Mesenchymal stem cell (in vitro differentiated cells and primary cell): ENCODE data around the gene CFAP298.

Source experiments
- DNase-seq: peaks from one replicate; pipeline ENCODE4 v3.0.0-alpha.2; 2013
- H2AFZ ChIP-seq: one replicate; pipeline ENCODE4 v1.6.1; 2013; ENCODE audit warnings: low read depth, mild to moderate bottlenecking, control low read depth, inconsistent platforms, low read length, moderate library complexity
- H2AK5ac ChIP-seq: 2 replicates; pipeline ENCODE4 v1.6.1; 2013; ENCODE audit warnings: low read length, moderate library complexity, mild to moderate bottlenecking, inconsistent platforms; ENCODE audit not compliant: severe bottlenecking
- H2BK120ac ChIP-seq: one replicate; pipeline ENCODE4 v1.6.1; 2013; ENCODE audit warnings: low read depth, mild to moderate bottlenecking, inconsistent platforms, low read length, moderate library complexity
- H2BK12ac ChIP-seq, 2 experiments: one replicate each; pipeline ENCODE4 v1.6.1; 2013; ENCODE audit warnings: inconsistent platforms in 2 of 2, low read length in 2 of 2, mild to moderate bottlenecking in 2 of 2, moderate library complexity in 2 of 2, control low read depth in 1 of 2
- H2BK15ac ChIP-seq: one replicate; pipeline ENCODE4 v1.6.1; 2013; ENCODE audit warnings: mild to moderate bottlenecking, low read depth, inconsistent platforms; ENCODE audit not compliant: poor library complexity, severe bottlenecking
- H2BK5ac ChIP-seq: 2 replicates; pipeline ENCODE4 v1.6.1; 2013; ENCODE audit warnings: low read depth, mild to moderate bottlenecking, low read length, control low read depth, inconsistent platforms; ENCODE audit not compliant: poor library complexity, severe bottlenecking
- H3K14ac ChIP-seq, 2 experiments: one replicate each; pipeline ENCODE4 v1.6.1; 2013; ENCODE audit warnings: inconsistent platforms in 2 of 2, low read length in 2 of 2, control low read depth in 1 of 2, mild to moderate bottlenecking in 1 of 2, moderate library complexity in 1 of 2
- H3K18ac ChIP-seq, 2 experiments: one replicate each; pipeline ENCODE4 v1.6.1; 2013; ENCODE audit warnings: inconsistent platforms in 2 of 2, low read length in 2 of 2, control low read depth in 1 of 2, low read depth in 1 of 2, mild to moderate bottlenecking in 1 of 2
- H3K23ac ChIP-seq, 2 experiments: one replicate each; pipeline ENCODE4 v1.6.1; 2013; ENCODE audit warnings: inconsistent platforms in 2 of 2, low read length in 2 of 2, mild to moderate bottlenecking in 2 of 2, moderate library complexity in 2 of 2, control low read depth in 1 of 2
- H3K27ac ChIP-seq: 2 replicates; pipeline ENCODE4 v1.5.1; 2013; ENCODE audit warnings: mild to moderate bottlenecking, moderate library complexity, low read length, control low read depth, inconsistent platforms; ENCODE audit not compliant: poor library complexity, severe bottlenecking
- H3K27me3 ChIP-seq, 2 experiments: 2 replicates each; pipeline versions ENCODE4 v1.6.1 to v1.7.0; 2013; ENCODE audit warnings: low read length in 2 of 2, mild to moderate bottlenecking in 2 of 2, moderate library complexity in 2 of 2, control low read depth in 1 of 2, inconsistent platforms in 1 of 2; ENCODE audit not compliant: control insufficient read depth in 1 of 2, insufficient read depth in 1 of 2
- H3K36me3 ChIP-seq, 2 experiments: 2 replicates each; pipeline versions ENCODE4 v1.6.1 to v1.7.0; 2013; ENCODE audit warnings: low read length in 2 of 2, control low read depth in 1 of 2, inconsistent platforms in 1 of 2, low read depth in 1 of 2, mild to moderate bottlenecking in 1 of 2; ENCODE audit not compliant: insufficient read depth in 2 of 2, control insufficient read depth in 1 of 2
- H3K4ac ChIP-seq, 2 experiments: one replicate each; pipeline ENCODE4 v1.6.1; 2013; ENCODE audit warnings: inconsistent platforms in 2 of 2, low read length in 2 of 2, mild to moderate bottlenecking in 2 of 2, moderate library complexity in 2 of 2, control low read depth in 1 of 2, low read depth in 1 of 2
- H3K4me1 ChIP-seq: 2 replicates; pipeline ENCODE4 v1.6.1; 2013; ENCODE audit warnings: low read depth, low read length, control low read depth; ENCODE audit not compliant: control insufficient read depth, insufficient read depth
- H3K4me2 ChIP-seq: 2 replicates; pipeline ENCODE4 v1.6.1; 2013; ENCODE audit warnings: low read length, mild to moderate bottlenecking, inconsistent platforms; ENCODE audit not compliant: poor library complexity, severe bottlenecking
- H3K4me3 ChIP-seq, 2 experiments: 2 replicates each; pipeline versions ENCODE4 v1.5.1 to v1.7.0; 2013; ENCODE audit warnings: low read length in 2 of 2, mild to moderate bottlenecking in 2 of 2, control low read depth in 1 of 2, low read depth in 1 of 2; ENCODE audit not compliant: insufficient read depth in 1 of 2
- H3K79me1 ChIP-seq: replicated peaks from 2 replicates; pipeline ENCODE4 v1.6.1; 2013; ENCODE audit warnings: mild to moderate bottlenecking, control low read depth, low read length, inconsistent platforms; ENCODE audit not compliant: poor library complexity, severe bottlenecking
- H3K9ac ChIP-seq: 2 replicates; pipeline ENCODE4 v1.7.0; 2013; ENCODE audit warnings: mild to moderate bottlenecking, low read length, moderate library complexity
- H3K9me3 ChIP-seq: 2 replicates; pipeline ENCODE4 v1.7.0; 2013; ENCODE audit warnings: mild to moderate bottlenecking, low read length; ENCODE audit not compliant: control insufficient read depth
- H4K8ac ChIP-seq: one replicate; pipeline ENCODE4 v1.6.1; 2013; ENCODE audit warnings: inconsistent platforms, mild to moderate bottlenecking, low read length, moderate library complexity
- H4K91ac ChIP-seq: one replicate; pipeline ENCODE4 v1.6.1; 2013; ENCODE audit warnings: mild to moderate bottlenecking, low read length, inconsistent platforms
- WGBS: methylation state at CpG from one replicate; pipeline ENCODE4 v1.1.7; 2013; ENCODE audit warnings: mixed read lengths; 5-methylcytosine and 5-hydroxymethylcytosine counted together

The CFAP298 gene

DNA sequence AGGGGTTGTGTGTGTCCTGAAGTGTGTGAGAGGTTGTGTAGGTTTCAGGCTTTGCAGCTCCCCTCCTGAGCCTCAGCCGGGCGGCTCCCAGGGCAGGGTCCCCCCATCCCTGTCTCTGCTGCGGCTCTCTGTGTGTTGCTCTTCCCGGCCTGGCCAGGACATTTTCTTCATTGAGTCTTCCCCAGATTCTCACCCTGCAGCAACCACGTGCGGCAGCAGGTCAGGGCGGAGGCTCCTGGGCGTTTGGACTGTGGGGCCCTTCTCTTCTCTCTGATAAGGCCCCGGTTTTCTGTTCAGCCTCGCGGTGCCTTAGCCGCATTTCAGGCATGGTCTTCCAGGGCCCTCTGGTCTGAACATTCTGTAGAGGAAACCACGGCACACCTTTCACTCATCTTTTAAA is 25.1 kb downstream of the CFAP298 start:
- no peak overlapping the region for H4K8ac ChIP-seq

DNA sequence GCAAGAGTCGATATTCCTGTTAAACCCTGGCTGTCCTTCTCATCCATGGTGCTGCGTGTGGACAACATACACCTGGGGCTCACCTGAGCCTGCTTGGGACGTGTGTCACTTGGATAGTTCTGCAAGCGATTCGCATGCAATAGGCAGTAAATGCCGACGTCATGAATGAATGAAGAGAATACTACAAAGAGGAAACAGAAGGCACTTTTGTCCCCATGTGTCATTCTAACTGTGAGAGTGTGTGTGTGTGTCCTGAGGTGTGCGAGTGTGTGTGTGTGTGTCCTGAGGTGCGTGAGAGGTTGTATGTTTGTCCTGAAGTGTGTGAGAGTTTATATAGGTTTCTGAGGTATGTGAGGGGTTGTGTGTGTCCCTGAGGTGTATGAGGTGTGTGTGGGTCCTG is 26.2 kb downstream of the CFAP298 start:
- Histone ChIP-seq H3K4me3 (no peak overlapping the region), H3K4me2 (no peak overlapping the region), H2BK15ac (no peak overlapping the region), H3K23ac (no peak overlapping the region), H4K8ac (no peak overlapping the region), H3K36me3 (no peaks in the 10 kb centered on the region), H4K91ac (no peak overlapping the region), H3K14ac (no peak overlapping the region), H2AFZ (no peak overlapping the region), H3K79me1 (no peaks in the 10 kb centered on the region), H3K4ac (no peak overlapping the region), H2AK5ac (no peak overlapping the region), H2BK5ac (no peak overlapping the region), H3K9ac (no peak overlapping the region), H3K27me3 (peaks cover 34 to 41% of the 10 kb centered on the region in 2 experiments), H3K4me1 (peaks cover 3% of the 10 kb centered on the region), H2BK120ac (no peak overlapping the region), H3K18ac (no peak overlapping the region), H2BK12ac (no peak overlapping the region), H3K9me3 (no peaks in the 10 kb centered on the region), H3K27ac (no peak overlapping the region)
- DNase-seq = no peak
- 86% methylated on average over 9 of the region's 9 CpGs for WGBS

More for the DNA sequence above, 25.1 kb downstream of the CFAP298 start:
- Histone ChIP-seq H3K18ac (no peak overlapping the region), H3K36me3 (no peaks in the 10 kb centered on the region), H3K27me3 (peaks cover 29 to 31% of the 10 kb centered on the region in 2 experiments), H2BK120ac (no peak overlapping the region), H4K91ac (no peak overlapping the region), H3K27ac (no peak overlapping the region), H2BK12ac (no peak overlapping the region), H3K79me1 (no peaks in the 10 kb centered on the region), H3K9ac (no peak overlapping the region), H3K23ac (no peak overlapping the region), H2BK15ac (no peak overlapping the region), H3K4me1 (peaks cover 3% of the 10 kb centered on the region), H3K9me3 (no peaks in the 10 kb centered on the region), H3K4me2 (no peak overlapping the region), H2AK5ac (no peak overlapping the region), H2AFZ (no peak overlapping the region), H3K4ac (no peak overlapping the region), H2BK5ac (no peak overlapping the region), H3K14ac (no peak overlapping the region), H3K4me3 (no peak overlapping the region)
- no peak for DNase-seq
- 80% methylated on average over 12 of the region's 13 CpGs for WGBS

DNA sequence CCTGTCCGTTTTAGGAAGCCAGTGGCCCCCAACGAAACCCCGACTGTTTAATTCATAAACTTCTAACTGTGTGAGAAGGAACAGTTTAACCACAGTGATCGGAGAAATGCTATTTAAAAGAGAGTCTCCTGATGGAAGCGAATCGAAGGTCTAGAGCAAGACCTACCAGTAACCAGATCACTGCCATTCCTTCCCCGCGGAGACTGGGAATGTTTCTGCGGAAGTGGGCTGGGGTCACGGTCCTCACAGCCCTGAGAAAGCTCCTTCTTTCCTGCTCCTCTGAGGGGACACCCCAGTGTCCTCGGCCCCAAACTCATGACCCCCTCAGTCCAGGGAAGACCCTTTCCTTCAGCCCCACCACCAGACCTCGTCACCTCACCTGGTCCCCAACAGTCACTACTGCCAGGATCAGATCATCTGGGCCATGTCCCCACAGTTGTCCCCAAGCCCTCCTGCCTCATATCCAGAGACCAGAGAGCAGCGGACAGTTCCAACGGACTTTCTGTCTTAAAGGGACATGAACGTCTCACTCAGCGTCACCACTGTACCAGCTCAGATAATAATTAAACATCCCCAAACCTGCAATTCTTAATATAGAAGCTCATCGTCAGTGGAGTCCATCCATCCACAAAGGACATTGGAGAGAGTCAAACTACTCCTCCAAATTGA is 27.0 kb downstream of the CFAP298 start, which contains the start of gene TCP10L:
TCP10L (minus strand) TSS at position 482 of the 669 bp plus-strand sequence. CDS start 1,219 bp downstream, outside the sequence.
- Histone ChIP-seq H3K4me1 (peaks cover 3% of the 10 kb centered on the region), H3K14ac (peak within 1 kb of the TSS in 1 of 2 experiments; percentile 26), H3K9ac (no peak within 1 kb of the TSS), H3K23ac (no peak within 1 kb of the TSS), H4K8ac (no peak within 1 kb of the TSS), H3K27ac (no peak within 1 kb of the TSS), H2AK5ac (no peak within 1 kb of the TSS), H3K36me3 (no peaks in the 10 kb centered on the region), H3K4me2 (no peak within 1 kb of the TSS), H3K27me3 (peaks cover 41 to 46% of the 10 kb centered on the region in 2 experiments), H3K9me3 (no peaks in the 10 kb centered on the region), H4K91ac (no peak within 1 kb of the TSS), H2BK12ac (no peak within 1 kb of the TSS), H2BK15ac (no peak within 1 kb of the TSS), H2AFZ (no peak within 1 kb of the TSS), H3K79me1 (no peaks in the 10 kb centered on the region), H3K18ac (no peak within 1 kb of the TSS), H3K4ac (no peak within 1 kb of the TSS), H2BK5ac (no peak within 1 kb of the TSS), H3K4me3 (no peak within 1 kb of the TSS), H2BK120ac (no peak within 1 kb of the TSS)
- no peak for DNase-seq
- 84% methylated on average over 17 of the region's 17 CpGs for WGBS

DNA sequence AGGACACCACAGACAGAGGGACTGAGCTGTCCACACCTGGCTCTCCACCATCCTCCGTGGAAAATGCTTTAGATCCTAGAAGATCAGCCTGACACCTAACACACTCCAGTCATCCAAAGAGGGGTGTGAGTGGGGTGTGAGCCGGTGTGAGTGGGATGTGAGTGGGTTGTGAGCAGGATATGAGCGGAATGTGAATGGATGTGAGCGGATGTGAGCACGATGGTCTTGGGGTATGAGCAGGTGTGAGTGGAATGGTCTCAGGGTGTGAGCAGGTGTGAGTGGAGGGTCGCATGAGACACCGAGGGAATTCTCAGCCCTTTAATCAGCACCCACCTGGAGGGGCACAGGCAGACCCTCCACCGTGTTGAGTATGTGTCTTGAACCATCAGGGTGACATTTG is 27.7 kb downstream of the CFAP298 start:
- H2AK5ac ChIP-seq = no peak overlapping the region
- no peaks in the 10 kb centered on the region for H3K79me1 ChIP-seq
- H2AFZ ChIP-seq = no peak overlapping the region
- no peak overlapping the region for H2BK12ac ChIP-seq
- no peak overlapping the region for H3K4ac ChIP-seq
- WGBS = 95% methylated on average over 7 of the region's 8 CpGs
- no peak overlapping the region for H3K27ac ChIP-seq
- no peak overlapping the region for H3K9ac ChIP-seq
- H3K36me3 ChIP-seq = no peaks in the 10 kb centered on the region
- H3K23ac ChIP-seq = no peak overlapping the region
- H2BK5ac ChIP-seq = no peak overlapping the region
- peaks cover 3% of the 10 kb centered on the region for H3K4me1 ChIP-seq
- no peak overlapping the region for H3K18ac ChIP-seq
- H2BK15ac ChIP-seq = no peak overlapping the region
- H3K4me2 ChIP-seq = no peak overlapping the region
- no peak for DNase-seq
- no peaks in the 10 kb centered on the region for H3K9me3 ChIP-seq
- no peak overlapping the region for H4K8ac ChIP-seq
- peak overlapping the region in 1 of 2 experiments; percentile 26 for H3K14ac ChIP-seq
- no peak overlapping the region for H2BK120ac ChIP-seq
- H3K27me3 ChIP-seq = peaks cover 42 to 51% of the 10 kb centered on the region in 2 experiments
- H4K91ac ChIP-seq = no peak overlapping the region
- H3K4me3 ChIP-seq = no peak overlapping the region
